Colonic mucosa (tissue), 4 donors: ENCODE measurements around the gene CCN6. TPM values are rescaled to one million over a fixed set of nuclear protein-coding genes. Genes with fewer than 3 reads are reported as not detected.

Experiments
- DNase-seq: peaks from one replicate; pipeline ENCODE4 v3.0.0-alpha.2; 2020
- H3K27ac ChIP-seq: fragments of 200-600 bp; one replicate; pipeline ENCODE4 v1.8.0; 2021
- H3K27me3 ChIP-seq: fragments of 200-600 bp; one replicate; pipeline ENCODE4 v1.8.0; 2021
- H3K36me3 ChIP-seq: fragments of 200-600 bp; one replicate; pipeline ENCODE4 v1.8.0; 2021
- H3K4me1 ChIP-seq: fragments of 200-600 bp; one replicate; pipeline ENCODE4 v1.8.0; 2021; ENCODE audit warnings: mild to moderate bottlenecking
- H3K4me3 ChIP-seq: fragments of 200-600 bp; one replicate; pipeline ENCODE4 v1.8.0; 2021
- H3K9ac ChIP-seq, 2 donors: one replicate each; pipeline ENCODE4 v1.7.0; 2013; ENCODE audit warnings: control low read depth in 2 of 2, low read depth in 2 of 2, low read length in 2 of 2
- H3K9me3 ChIP-seq: fragments of 200-600 bp; one replicate; pipeline ENCODE4 v1.8.0; 2021
- intact Hi-C: fragments of 100-400 bp; cut with DNase I; formaldehyde crosslinking; loops from one replicate; pipeline ENCODE4 v1.14.1; 2022
- total RNA-seq, 2 donors: library from RNA; stranded (reverse); fragmentation: NEBNext Ultra II Directional in 1 of 2; extraction: Animal tissue kit (Norgen Biotek cat#: 25700) in 1 of 2; gene quantifications; one replicate each; pipeline ENCODE4 v1.2.1, GENCODE V29; 2021
- TF ChIP-seq, protein P1 (sequence below): fragments of 200-600 bp; IDR thresholded peaks from one replicate; pipeline ENCODE4 v1.8.0; 2022; ENCODE audit warnings: antibody characterized with exemption, mild to moderate bottlenecking
- donor health status: healthy.
- donor health status: DM: no; HTN: no; CAD: no.
- donor health status: DM: no; HTN: no; CAD: no.

CCN6 gene
- total RNA-seq, 2 donors from 2014 or later: not detected

DNA sequence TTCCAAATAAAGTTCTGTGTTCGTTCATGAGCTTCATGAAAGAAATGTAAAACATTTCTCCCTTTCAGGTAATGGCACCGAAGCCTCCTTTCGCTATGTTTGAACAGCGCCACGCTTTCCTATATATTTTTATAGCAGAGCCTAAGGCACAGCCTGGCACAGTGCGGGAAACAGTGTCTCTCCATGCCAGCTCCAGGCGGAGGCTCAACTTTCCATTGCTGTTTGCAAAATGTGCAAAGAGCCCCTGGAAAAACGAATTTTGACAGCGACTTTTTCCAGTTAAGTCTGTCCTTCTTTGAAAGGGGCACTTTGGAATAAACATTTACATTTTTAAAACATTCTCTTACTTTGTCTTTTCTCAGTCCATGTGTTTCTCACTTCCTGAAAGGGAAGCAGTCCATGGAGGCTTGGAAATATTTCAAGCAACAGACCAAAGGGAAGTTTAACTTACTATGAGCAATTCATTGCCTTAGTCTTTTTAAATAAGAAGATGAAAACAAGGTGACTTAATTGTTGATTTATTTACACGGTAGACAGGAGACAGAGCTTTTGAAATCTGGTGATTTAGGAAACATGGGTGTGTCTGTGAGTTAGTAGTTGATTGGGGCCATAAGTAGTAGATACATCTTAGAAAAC lies 769 bp downstream of the CCN6 start:
- H3K9me3 ChIP-seq: no peaks in the 10 kb centered on the region
- H3K27ac ChIP-seq: no peak overlapping the region
- H3K4me1 ChIP-seq: no peaks in the 10 kb centered on the region
- H3K36me3 ChIP-seq: no peaks in the 10 kb centered on the region
- intact Hi-C loops: no loop called here
- no peak for DNase-seq
- no peaks in the 10 kb centered on the region for H3K27me3 ChIP-seq
- H3K9ac ChIP-seq: no peak overlapping the region
- TF ChIP-seq, protein P1, sequence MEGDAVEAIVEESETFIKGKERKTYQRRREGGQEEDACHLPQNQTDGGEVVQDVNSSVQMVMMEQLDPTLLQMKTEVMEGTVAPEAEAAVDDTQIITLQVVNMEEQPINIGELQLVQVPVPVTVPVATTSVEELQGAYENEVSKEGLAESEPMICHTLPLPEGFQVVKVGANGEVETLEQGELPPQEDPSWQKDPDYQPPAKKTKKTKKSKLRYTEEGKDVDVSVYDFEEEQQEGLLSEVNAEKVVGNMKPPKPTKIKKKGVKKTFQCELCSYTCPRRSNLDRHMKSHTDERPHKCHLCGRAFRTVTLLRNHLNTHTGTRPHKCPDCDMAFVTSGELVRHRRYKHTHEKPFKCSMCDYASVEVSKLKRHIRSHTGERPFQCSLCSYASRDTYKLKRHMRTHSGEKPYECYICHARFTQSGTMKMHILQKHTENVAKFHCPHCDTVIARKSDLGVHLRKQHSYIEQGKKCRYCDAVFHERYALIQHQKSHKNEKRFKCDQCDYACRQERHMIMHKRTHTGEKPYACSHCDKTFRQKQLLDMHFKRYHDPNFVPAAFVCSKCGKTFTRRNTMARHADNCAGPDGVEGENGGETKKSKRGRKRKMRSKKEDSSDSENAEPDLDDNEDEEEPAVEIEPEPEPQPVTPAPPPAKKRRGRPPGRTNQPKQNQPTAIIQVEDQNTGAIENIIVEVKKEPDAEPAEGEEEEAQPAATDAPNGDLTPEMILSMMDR: no peak
- no peak overlapping the region for H3K4me3 ChIP-seq

DNA sequence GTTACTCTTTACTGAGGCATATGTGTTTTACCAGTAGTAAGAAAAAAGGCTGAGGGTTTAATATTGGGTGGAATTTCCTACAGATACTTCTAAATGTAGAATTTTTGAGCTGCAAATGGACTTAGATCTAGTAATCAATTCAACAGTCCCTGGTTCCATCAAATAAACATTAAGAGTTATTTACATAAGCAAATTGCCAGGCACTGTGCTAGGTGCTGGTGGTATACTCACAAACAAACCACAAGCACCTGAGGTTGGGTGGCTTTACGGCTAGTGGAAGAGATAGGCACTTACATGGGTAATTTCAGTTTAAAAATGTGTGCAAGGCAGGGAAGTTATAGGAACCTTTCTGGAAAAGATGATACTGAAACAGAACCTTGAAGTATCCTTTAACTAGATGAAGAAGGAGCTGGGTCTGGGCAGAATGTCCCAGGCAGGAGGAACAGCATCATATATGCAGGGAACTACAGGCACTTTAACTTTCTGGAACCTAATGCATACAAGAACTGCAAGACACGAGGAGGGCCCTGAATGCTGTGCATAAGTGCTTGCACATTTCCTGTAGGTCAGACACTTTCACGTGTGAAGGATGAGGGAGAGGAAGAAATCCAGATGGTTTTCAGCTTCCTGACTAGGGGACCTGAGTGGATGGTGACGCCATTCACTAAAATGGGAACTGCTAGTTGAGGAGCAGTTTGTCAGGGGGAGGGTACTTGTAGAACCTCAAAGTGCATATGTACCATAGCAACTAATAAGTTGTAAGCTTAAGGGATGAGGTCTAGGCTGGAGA lies 4.5 kb downstream of the CCN6 start:
- no peak for DNase-seq
- H3K9ac ChIP-seq: no peak overlapping the region
- no peaks in the 10 kb centered on the region for H3K4me1 ChIP-seq
- TF ChIP-seq, protein P1: no peak
- no peak overlapping the region for H3K4me3 ChIP-seq
- no peaks in the 10 kb centered on the region for H3K36me3 ChIP-seq
- no peak overlapping the region for H3K27ac ChIP-seq
- H3K27me3 ChIP-seq: no peaks in the 10 kb centered on the region
- H3K9me3 ChIP-seq: no peaks in the 10 kb centered on the region
- intact Hi-C loops: no loop called here

DNA sequence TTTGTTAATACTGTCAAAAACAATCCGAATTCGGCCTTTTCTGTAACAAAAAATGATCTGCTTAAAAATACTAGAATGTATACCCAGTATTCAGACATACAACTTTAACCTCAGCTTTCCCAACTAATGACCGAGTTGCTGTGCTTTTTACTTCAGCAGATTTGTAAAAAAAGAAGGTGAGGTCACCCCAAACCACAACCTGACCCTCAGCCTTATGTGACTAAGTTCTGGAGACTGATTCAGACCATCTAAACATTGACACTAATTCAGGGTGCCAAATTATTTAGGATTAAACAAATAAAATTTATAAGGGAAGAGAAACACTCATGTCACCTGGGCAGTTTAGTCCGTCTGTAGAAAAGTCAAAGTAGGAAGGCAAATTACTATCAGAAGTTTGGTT lies 7.7 kb downstream of the CCN6 start:
- Histone ChIP-seq H3K4me3 (no peak overlapping the region), H3K9me3 (no peaks in the 10 kb centered on the region), H3K36me3 (no peaks in the 10 kb centered on the region), H3K4me1 (no peaks in the 10 kb centered on the region), H3K27me3 (no peaks in the 10 kb centered on the region), H3K9ac (no peak overlapping the region), H3K27ac (no peak overlapping the region)
- TF ChIP-seq, protein P1: no peak
- no peak for DNase-seq
- intact Hi-C loops: no loop called here

DNA sequence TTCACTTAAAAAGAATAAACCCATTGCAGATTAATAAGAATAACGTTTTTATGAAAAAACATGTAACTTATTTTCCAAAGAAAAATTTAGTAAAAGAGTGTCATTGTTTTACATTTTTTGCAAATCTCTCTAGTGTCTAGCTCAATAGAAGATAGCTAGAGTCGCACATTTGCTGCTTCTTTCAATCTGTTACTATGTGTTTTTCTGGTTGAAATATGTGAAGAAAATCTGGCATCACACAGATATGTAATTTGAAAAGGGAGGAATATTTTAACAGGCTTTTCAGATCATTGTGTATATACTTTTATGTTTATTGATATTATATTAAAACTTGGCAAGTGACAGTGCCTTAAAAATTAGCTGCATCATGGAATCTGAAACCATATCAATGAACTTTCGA lies 9.1 kb downstream of the CCN6 start:
- Histone ChIP-seq H3K36me3 (no peaks in the 10 kb centered on the region), H3K27me3 (no peaks in the 10 kb centered on the region), H3K9me3 (no peaks in the 10 kb centered on the region), H3K27ac (no peak overlapping the region), H3K4me1 (no peaks in the 10 kb centered on the region), H3K4me3 (no peak overlapping the region), H3K9ac (no peak overlapping the region)
- DNase-seq: no peak
- intact Hi-C loops: no loop called here
- TF ChIP-seq, protein P1: no peak

DNA sequence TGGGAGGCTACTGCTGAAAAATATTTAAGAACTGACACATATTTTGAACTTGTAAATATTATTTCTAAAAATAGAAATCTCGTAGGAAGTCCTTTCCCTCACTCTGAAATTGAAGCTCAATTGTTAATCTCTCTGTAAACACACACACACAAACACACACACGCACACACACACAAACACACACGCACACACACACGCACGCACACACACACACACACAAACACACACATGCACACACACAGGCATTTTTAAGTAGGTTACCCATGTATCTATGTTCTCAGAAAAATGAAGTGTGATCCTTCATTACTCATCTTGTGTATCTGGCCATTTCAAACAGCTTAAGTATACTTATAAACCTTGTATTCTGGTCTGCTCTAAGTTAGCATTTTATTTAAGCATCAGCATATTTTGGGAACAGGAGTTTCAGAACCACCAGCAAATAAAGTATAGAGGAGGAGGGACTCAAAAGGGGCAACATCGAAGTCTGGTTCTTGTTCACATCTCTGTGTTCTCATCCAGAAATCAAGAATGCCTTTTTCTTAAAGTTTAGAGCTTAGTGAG lies 11.6 kb downstream of the CCN6 start:
- Histone ChIP-seq H3K27ac (no peak overlapping the region), H3K27me3 (no peaks in the 10 kb centered on the region), H3K4me1 (no peaks in the 10 kb centered on the region), H3K9me3 (no peaks in the 10 kb centered on the region), H3K36me3 (no peaks in the 10 kb centered on the region), H3K4me3 (no peak overlapping the region), H3K9ac (no peak overlapping the region)
- no peak for DNase-seq
- TF ChIP-seq, protein P1: no peak
- intact Hi-C loops: no loop called here
